NB4 (cell line): ENCODE data around the gene SMAD9.
A peak's percentile ranks its signal among the peaks of the same experiment; 100 is the strongest.

ENCODE experiments used
- CTCF ChIP-seq: IDR thresholded peaks from one replicate; pipeline ENCODE4 v1.5.1; 2012; ENCODE audit warnings: low read depth, low read length
- MAX ChIP-seq: IDR thresholded peaks from 2 replicates; pipeline ENCODE4 v1.6.1; 2011; ENCODE audit warnings: low read depth, low read length
- MYC ChIP-seq: IDR thresholded peaks from 2 replicates; pipeline ENCODE4 v1.6.1; 2011; ENCODE audit warnings: low read depth, low read length
- POLR2A ChIP-seq: IDR thresholded peaks from 2 replicates; pipeline ENCODE4 v1.6.1; 2011; ENCODE audit warnings: mild to moderate bottlenecking; ENCODE audit not compliant: insufficient read length; ENCODE audit errors: extremely low read depth

DNA sequence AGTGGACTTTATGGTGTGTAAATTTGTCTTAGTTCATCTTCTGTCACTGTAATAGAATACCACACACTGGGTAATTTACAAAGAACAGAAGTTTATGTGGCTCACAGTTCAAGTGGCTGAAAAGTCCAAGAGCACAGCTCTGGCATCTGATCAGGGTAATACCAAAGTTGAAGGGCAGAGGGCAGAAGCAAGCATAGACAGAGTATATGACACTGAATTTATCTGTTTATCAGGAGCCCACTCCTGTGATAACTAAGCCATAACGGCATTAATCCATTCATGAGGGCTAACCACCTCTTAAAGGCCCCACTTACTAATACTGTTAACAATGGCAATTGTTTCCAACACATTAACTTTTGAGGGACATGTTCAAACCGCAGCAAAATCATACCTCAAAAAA is 105.0 kb downstream of the SMAD9 start:
- TF ChIP-seq CTCF (peak; percentile 16), POLR2A (no peak), MAX (no peak), MYC (no peak)
